Peyer's patch (tissue), 4 donors: Measurements from ENCODE around the gene RAD51B. TPM values are rescaled to one million over a fixed set of nuclear protein-coding genes. Genes with fewer than 3 reads are reported as not detected.
A peak's percentile ranks its signal among the peaks of the same experiment; 100 is the strongest.

Source experiments
- DNase-seq, 3 donors: peaks; one replicate each; pipeline ENCODE4 v3.0.0-alpha.2; 2017 to 2019
- H3K27ac ChIP-seq, 4 donors: fragments of 200-600 bp; sonication (generic); one replicate each; pipeline ENCODE4 v1.5.1; 2016 to 2019
- H3K27me3 ChIP-seq, 2 donors: fragments of 200-600 bp; sonication (generic); one replicate each; pipeline ENCODE4 v1.5.1; 2019
- H3K36me3 ChIP-seq, 3 donors: fragments of 200-600 bp; sonication (generic); one replicate each; pipeline ENCODE4 v1.5.1; 2016 to 2019
- H3K4me1 ChIP-seq, 4 donors: fragments of 200-600 bp; sonication (generic); one replicate each; pipeline ENCODE4 v1.5.1; 2016 to 2019
- H3K4me3 ChIP-seq, 4 donors: fragments of 200-600 bp; sonication (generic); 1 replicate in 3 of 4; 2 replicates in 1 of 4; pipeline ENCODE4 v1.5.1; 2016 to 2019; ENCODE audit warnings: mild to moderate bottlenecking in 1 of 4
- H3K9me3 ChIP-seq, 4 donors: fragments of 200-600 bp; sonication (generic); one replicate each; pipeline ENCODE4 v1.5.1; 2016 to 2019; ENCODE audit warnings: mild to moderate bottlenecking in 1 of 4
- CTCF ChIP-seq, 6 experiments: fragments of 450-650 bp in 4 of 6; fragments of 200-600 bp in 2 of 6; sonication (generic) in 1 of 6; IDR thresholded peaks; one replicate each; pipeline ENCODE4 v1.5.1; 2017 to 2019; ENCODE audit warnings: antibody characterized with exemption in 6 of 6, mild to moderate bottlenecking in 3 of 6, moderate library complexity in 1 of 6
- POLR2A ChIP-seq, 2 donors: fragments of 450-650 bp; IDR thresholded peaks; one replicate each; pipeline ENCODE4 v1.5.1; 2017; ENCODE audit warnings: antibody characterized with exemption in 2 of 2, mild to moderate bottlenecking in 2 of 2, moderate library complexity in 2 of 2
- total RNA-seq, 4 donors: library from RNA; depleted of rRNA; stranded (reverse); fragments of >200 nt; gene quantifications; one replicate each; pipeline ENCODE4 v1.1.0, GENCODE V29; 2016

Gene RAD51B
- total RNA-seq, 4 donors from 2014 or later = 12.6 to 103 (median 33.1) TPM

GRCh38 chr14:68164711-68165113 is 345.1 kb downstream of the RAD51B start:
- Histone ChIP-seq H3K27me3 (no peaks in the 10 kb centered on the region), H3K9me3 (no peaks in the 10 kb centered on the region), H3K36me3 (no peaks in the 10 kb centered on the region), H3K27ac (peak overlapping the region in 2 of 4 donors; percentile 63 to 66), H3K4me1 (peaks cover 0 to 17% (median 0%) of the 10 kb centered on the region in 4 donors), H3K4me3 (peak overlapping the region in 2 of 4 donors; percentile 3 to 33)
- TF ChIP-seq CTCF (IDR thresholded peaks at IDR 0.05) (no peak), POLR2A (IDR thresholded peaks at IDR 0.05) (no peak)
- no peak for DNase-seq

- Histone ChIP-seq H3K4me1 (peaks cover 0 to 17% (median 0%) of the 10 kb centered on the region in 4 donors), H3K27ac (peak overlapping the region in 2 of 4 donors; percentile 63 to 66), H3K9me3 (no peaks in the 10 kb centered on the region), H3K27me3 (no peaks in the 10 kb centered on the region), H3K4me3 (peak overlapping the region in 2 of 4 donors; percentile 33 to 35), H3K36me3 (no peaks in the 10 kb centered on the region)
- DNase-seq = no peak
- no peak for TF ChIP-seq POLR2A (IDR thresholded peaks at IDR 0.05)
- no peak for TF ChIP-seq CTCF (IDR thresholded peaks at IDR 0.05)
Observed at GRCh38 chr14:68165274-68165843, 345.8 kb downstream of the RAD51B start.

- Histone ChIP-seq H3K4me3 (peak overlapping the region in 2 of 4 donors; percentile 31 to 33), H3K36me3 (no peaks in the 10 kb centered on the region), H3K9me3 (no peaks in the 10 kb centered on the region), H3K4me1 (peaks cover 0 to 22% (median 0%) of the 10 kb centered on the region in 4 donors), H3K27me3 (no peaks in the 10 kb centered on the region), H3K27ac (peak overlapping the region in 2 of 4 donors; percentile 66 to 75)
- TF ChIP-seq POLR2A (IDR thresholded peaks at IDR 0.05) (no peak), CTCF (IDR thresholded peaks at IDR 0.05) (no peak)
- DNase-seq = no peak
Observed at GRCh38 chr14:68166731-68167382, 347.3 kb downstream of the RAD51B start.

- no peaks in the 10 kb centered on the region for H3K9me3 ChIP-seq
- H3K36me3 ChIP-seq = no peaks in the 10 kb centered on the region
- peak overlapping the region in 2 of 4 donors; percentile 66 to 75 for H3K27ac ChIP-seq
- TF ChIP-seq POLR2A (IDR thresholded peaks at IDR 0.05) (no peak), CTCF (IDR thresholded peaks at IDR 0.05) (no peak)
- DNase-seq = no peak
- H3K4me3 ChIP-seq = peak overlapping the region in 2 of 4 donors; percentile 31 to 33
- H3K27me3 ChIP-seq = no peaks in the 10 kb centered on the region
- peaks cover 0 to 28% (median 0%) of the 10 kb centered on the region in 4 donors for H3K4me1 ChIP-seq
Observed at GRCh38 chr14:68167383-68168087, 348.0 kb downstream of the RAD51B start.

- H3K36me3 ChIP-seq = no peaks in the 10 kb centered on the region
- H3K4me3 ChIP-seq = no peak overlapping the region
- DNase-seq = no peak
- H3K9me3 ChIP-seq = no peaks in the 10 kb centered on the region
- peak overlapping the region in 1 of 4 donors; percentile 66 for H3K27ac ChIP-seq
- no peak for TF ChIP-seq POLR2A (IDR thresholded peaks at IDR 0.05)
- H3K4me1 ChIP-seq = peaks cover 0 to 38% (median 0%) of the 10 kb centered on the region in 4 donors
- no peaks in the 10 kb centered on the region for H3K27me3 ChIP-seq
Observed at GRCh38 chr14:68168460-68169109, 349.0 kb downstream of the RAD51B start.
